Cardiac muscle cell (in vitro differentiated cells and primary cell): ENCODE results near the gene KIAA1671. TPM values are rescaled to one million over a fixed set of nuclear protein-coding genes. Genes with fewer than 3 reads are reported as not detected.

ENCODE experiments used
- DNase-seq, 2 donors: peaks; one replicate each; pipeline versions ENCODE4 v3.0.0 to v3.0.0-alpha.2; 2010 to 2017; ENCODE audit warnings: low read depth in 1 of 2, low spot score in 1 of 2
- H3K27ac ChIP-seq: fragments of 200-600 bp; sonication (generic); 2 replicates; pipeline ENCODE4 v1.5.1; 2016
- H3K27me3 ChIP-seq: fragments of 200-600 bp; sonication (generic); 2 replicates; pipeline ENCODE4 v1.6.0; 2016; ENCODE audit warnings: control low read depth
- H3K36me3 ChIP-seq: fragments of 200-600 bp; sonication (generic); 2 replicates; pipeline ENCODE4 v1.5.1; 2016; ENCODE audit warnings: control low read depth
- H3K4me1 ChIP-seq: fragments of 200-600 bp; sonication (generic); 2 replicates; pipeline ENCODE4 v1.8.1; 2017; ENCODE audit warnings: low read depth, mild to moderate bottlenecking, mixed run types
- H3K4me3 ChIP-seq: fragments of 200-600 bp; sonication (generic); 2 replicates; pipeline ENCODE4 v1.5.1; 2016; ENCODE audit warnings: mild to moderate bottlenecking
- H3K9me3 ChIP-seq: fragments of 200-600 bp; sonication (generic); 2 replicates; pipeline ENCODE4 v1.5.1; 2017; ENCODE audit warnings: low read depth, mild to moderate bottlenecking, control low read depth
- CTCF ChIP-seq: IDR thresholded peaks from 2 replicates; pipeline ENCODE4 v1.5.1; 2012; ENCODE audit warnings: low read depth, mild to moderate bottlenecking, low read length
- polyA plus RNA-seq: library from polyadenylated mRNA; unstranded; fragments of >200 nt; fragmentation: Nextera tagmentation; extraction: Ambion mirVana; gene quantifications from 2 replicates; pipeline ENCODE4 v1.2.1, GENCODE V29; 2016
- total RNA-seq: library from RNA; depleted of rRNA; stranded (reverse); fragments of >200 nt; gene quantifications from 2 replicates; pipeline ENCODE4 v1.2.3, GENCODE V29; 2016

KIAA1671 gene
- total and polyA plus RNA-seq, 2 experiments from 2014 or later = 10.9 to 37.3 TPM

GRCh38 chr22:24962835-24963234 is 10.3 kb downstream of the KIAA1671 start:
- Histone ChIP-seq H3K9me3 (no peaks in the 10 kb centered on the region), H3K36me3 (no peaks in the 10 kb centered on the region), H3K27ac (no peak overlapping the region), H3K4me3 (no peak overlapping the region), H3K4me1 (no peaks in the 10 kb centered on the region), H3K27me3 (no peaks in the 10 kb centered on the region)
- no peak for TF ChIP-seq CTCF
- DNase-seq = no peak

DNA sequence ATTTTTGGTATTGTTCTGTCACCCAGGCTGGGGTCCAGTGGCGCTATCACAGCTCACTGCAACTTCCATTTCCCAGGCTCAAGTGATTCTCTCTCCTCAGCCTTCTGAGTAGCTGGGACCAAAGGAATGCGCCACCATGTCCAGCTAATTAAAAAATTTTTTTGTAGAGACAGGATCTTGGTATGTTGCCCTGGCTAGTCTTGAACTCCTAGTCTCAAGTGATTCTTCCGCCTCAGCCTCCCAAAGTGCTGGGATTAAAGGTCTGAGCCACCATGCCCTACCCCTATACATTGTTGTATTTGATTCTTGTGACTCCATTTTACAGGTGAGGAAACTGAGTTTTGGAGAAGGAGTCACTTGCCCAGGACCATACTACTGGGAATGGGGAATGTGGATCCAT is 11.9 kb downstream of the KIAA1671 start:
- peaks cover under 1% of the 10 kb centered on the region for H3K4me1 ChIP-seq
- no peaks in the 10 kb centered on the region for H3K27me3 ChIP-seq
- no peaks in the 10 kb centered on the region for H3K9me3 ChIP-seq
- no peak for DNase-seq
- TF ChIP-seq CTCF = no peak
- H3K27ac ChIP-seq = no peak overlapping the region
- H3K36me3 ChIP-seq = no peaks in the 10 kb centered on the region
- H3K4me3 ChIP-seq = no peak overlapping the region

- Histone ChIP-seq H3K4me3 (no peak overlapping the region), H3K27ac (peak overlapping the region; percentile 8), H3K9me3 (no peaks in the 10 kb centered on the region), H3K4me1 (peaks cover 14% of the 10 kb centered on the region), H3K36me3 (no peaks in the 10 kb centered on the region), H3K27me3 (no peaks in the 10 kb centered on the region)
- TF ChIP-seq CTCF = no peak
- no peak for DNase-seq
Observed at GRCh38 chr22:24965822-24966626, 13.5 kb downstream of the KIAA1671 start.

DNA sequence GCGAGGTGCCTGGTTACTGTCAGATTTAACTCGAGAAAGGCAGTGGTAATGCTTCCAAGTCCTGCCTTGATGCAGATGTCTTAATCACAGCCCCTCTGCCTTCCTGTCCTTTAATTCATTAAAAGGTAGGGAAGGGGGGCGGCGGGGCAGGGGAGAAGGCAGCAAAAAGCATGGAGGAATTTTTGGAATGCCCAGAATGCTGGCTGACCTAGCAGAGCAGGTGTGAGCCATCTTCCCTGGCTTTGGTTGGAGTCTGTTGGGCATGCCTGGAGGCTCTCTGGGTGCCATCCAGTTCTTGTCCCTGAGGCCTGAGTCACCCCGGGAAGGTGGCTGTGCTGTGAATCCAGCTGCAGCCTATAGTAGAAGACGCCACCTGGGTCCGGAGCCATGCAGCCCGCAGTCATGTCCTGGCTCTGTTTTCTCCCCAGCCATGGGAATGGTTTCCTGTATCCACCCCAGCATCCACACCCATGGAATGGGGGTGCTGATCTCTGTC is 15.6 kb downstream of the KIAA1671 start:
- Histone ChIP-seq H3K27me3 (no peaks in the 10 kb centered on the region), H3K4me1 (peaks cover 14% of the 10 kb centered on the region), H3K9me3 (no peaks in the 10 kb centered on the region), H3K27ac (peak overlapping the region; percentile 84), H3K4me3 (no peak overlapping the region), H3K36me3 (no peaks in the 10 kb centered on the region)
- DNase-seq = peak in 1 of 2 donors; percentile 30
- TF ChIP-seq CTCF = no peak

DNA sequence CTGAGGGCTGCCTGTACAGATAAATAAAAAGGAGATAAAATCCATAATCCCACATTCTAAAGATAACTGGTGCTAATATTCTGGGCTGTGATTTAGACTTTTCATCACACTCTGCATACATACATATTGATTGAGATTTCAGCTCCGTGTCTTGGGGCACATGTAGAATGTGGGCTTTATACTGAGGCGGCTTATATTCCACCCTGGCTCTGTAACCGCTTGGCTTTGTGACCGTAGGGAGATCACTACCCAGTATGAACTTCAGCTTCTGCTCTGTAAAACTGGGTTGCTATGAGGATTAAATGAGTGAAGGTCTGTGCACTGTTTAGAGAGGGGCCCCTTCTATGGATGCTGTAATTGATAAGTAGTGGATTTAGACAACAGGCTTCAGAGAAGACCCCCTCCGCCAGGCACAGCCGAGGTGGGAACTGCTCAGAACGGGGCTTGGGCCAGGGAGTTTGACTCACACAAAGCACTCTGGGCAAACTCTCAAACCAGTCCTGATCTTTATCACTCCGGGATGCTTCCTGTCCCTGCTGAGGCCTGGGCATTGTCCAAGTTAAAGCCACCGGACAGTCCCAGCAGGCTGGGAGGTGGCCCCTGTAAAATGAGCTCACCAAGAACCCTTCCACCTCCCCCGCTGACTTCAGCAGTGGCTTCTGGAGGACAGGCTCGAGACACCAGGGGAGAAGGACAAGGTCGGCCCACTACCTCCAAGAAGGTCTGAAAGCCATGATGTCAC is 17.2 kb downstream of the KIAA1671 start:
- no peaks in the 10 kb centered on the region for H3K36me3 ChIP-seq
- DNase-seq = peak; percentile 17 to 54
- no peaks in the 10 kb centered on the region for H3K9me3 ChIP-seq
- H3K27me3 ChIP-seq = no peaks in the 10 kb centered on the region
- no peak for TF ChIP-seq CTCF
- H3K27ac ChIP-seq = peak overlapping the region; percentile 84
- H3K4me3 ChIP-seq = no peak overlapping the region
- H3K4me1 ChIP-seq = peaks cover 21% of the 10 kb centered on the region
